Endothelial cell of umbilical vein (primary cell): ENCODE results near the gene MT1G.

Experiments used
- CTCF ChIP-seq, 2 donors: IDR thresholded peaks; 1 replicate in 1 of 2; 2 replicates in 1 of 2; pipeline ENCODE4 v1.5.1; 2011; ENCODE audit warnings: low read length in 2 of 2, mild to moderate bottlenecking in 2 of 2, moderate library complexity in 2 of 2, control low read depth in 1 of 2, inconsistent platforms in 1 of 2, low read depth in 1 of 2; ENCODE audit not compliant: insufficient read depth in 1 of 2; ENCODE audit errors: extremely low read depth in 1 of 2
- EZH2 ChIP-seq: IDR thresholded peaks from 2 replicates; pipeline ENCODE4 v1.6.1; 2012; ENCODE audit warnings: borderline replicate concordance, low read depth, mild to moderate bottlenecking, moderate library complexity, low read length, inconsistent platforms; ENCODE audit not compliant: severe bottlenecking
- GATA2 ChIP-seq: IDR thresholded peaks from 2 replicates; pipeline ENCODE4 v1.7.0; 2011; ENCODE audit warnings: low read depth, mild to moderate bottlenecking, moderate library complexity, mixed read lengths, low read length; ENCODE audit not compliant: insufficient read length, insufficient read depth
- MAX ChIP-seq: IDR thresholded peaks from 2 replicates; pipeline ENCODE4 v1.6.1; 2011; ENCODE audit not compliant: insufficient read depth, insufficient read length
- MYC ChIP-seq: IDR thresholded peaks from one replicate; pipeline ENCODE4 v1.6.1; 2011; ENCODE audit warnings: mild to moderate bottlenecking, low read depth, low read length
- POLR2A ChIP-seq: IDR thresholded peaks from 2 replicates; pipeline ENCODE4 v1.6.1; 2012; ENCODE audit warnings: low read depth, mild to moderate bottlenecking, control low read depth, low read length
- POLR2AphosphoS5 ChIP-seq: IDR thresholded peaks from 2 replicates; pipeline ENCODE4 v1.6.1; 2012; ENCODE audit warnings: low read depth, mild to moderate bottlenecking, control low read depth, low read length, moderate library complexity; ENCODE audit not compliant: insufficient read depth

- TF ChIP-seq CTCF (IDR thresholded peaks at IDR 0.05; ENCODE audit: extremely low read depth in 1 of 2, insufficient read depth in 1 of 2, low read depth in 1 of 2, low read length in 2 of 2), result no peak
- TF ChIP-seq EZH2, result no peak
- TF ChIP-seq POLR2AphosphoS5, result no peak
- TF ChIP-seq POLR2A, result no peak
- no peak for TF ChIP-seq MAX
- TF ChIP-seq GATA2, result no peak
- TF ChIP-seq MYC, result no peak
These were observed 32.8 kb upstream of the MT1G start for GRCh38 chr16:56700631-56701030.
